ENCODE data around the gene PACSIN1. TPM values are rescaled to one million over a fixed set of nuclear protein-coding genes. Genes with fewer than 3 reads are reported as not detected.

PACSIN1 gene
- total RNA-seq, 1 donor from 2014 or later, result not detected

DNA sequence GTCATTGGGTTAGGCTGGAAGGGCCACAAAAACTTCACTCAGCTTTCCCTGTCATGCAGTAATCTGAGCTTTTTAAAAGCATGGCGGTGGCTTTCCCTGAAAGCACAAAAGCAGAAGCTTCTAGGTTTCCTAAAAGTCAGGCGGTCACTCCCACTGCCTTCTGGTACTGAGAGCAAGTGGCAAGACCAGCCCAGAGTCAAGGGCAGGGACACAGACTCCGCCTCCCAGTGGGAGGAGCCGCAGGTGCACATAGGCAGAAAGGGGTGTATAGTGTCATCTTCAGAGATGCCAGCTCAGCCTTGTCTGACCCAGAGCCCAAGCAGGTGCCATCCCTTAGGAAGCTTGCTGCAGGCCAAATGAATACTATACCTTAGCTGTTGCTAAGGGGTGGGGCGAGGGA lies 18.0 kb upstream of the PACSIN1 start:
- Histone ChIP-seq H3K4me3 (no peak overlapping the region), H3K36me3 (no peaks in the 10 kb centered on the region), H3K27ac (peak overlapping the region; percentile 24), H3K4me1 (no peaks in the 10 kb centered on the region), H3K27me3 (ENCODE audit: low read depth) (no peaks in the 10 kb centered on the region), H3K9me3 (no peaks in the 10 kb centered on the region)
- intact Hi-C loops (cut with DNase I), result no loop called here
- TF ChIP-seq, protein P1, sequence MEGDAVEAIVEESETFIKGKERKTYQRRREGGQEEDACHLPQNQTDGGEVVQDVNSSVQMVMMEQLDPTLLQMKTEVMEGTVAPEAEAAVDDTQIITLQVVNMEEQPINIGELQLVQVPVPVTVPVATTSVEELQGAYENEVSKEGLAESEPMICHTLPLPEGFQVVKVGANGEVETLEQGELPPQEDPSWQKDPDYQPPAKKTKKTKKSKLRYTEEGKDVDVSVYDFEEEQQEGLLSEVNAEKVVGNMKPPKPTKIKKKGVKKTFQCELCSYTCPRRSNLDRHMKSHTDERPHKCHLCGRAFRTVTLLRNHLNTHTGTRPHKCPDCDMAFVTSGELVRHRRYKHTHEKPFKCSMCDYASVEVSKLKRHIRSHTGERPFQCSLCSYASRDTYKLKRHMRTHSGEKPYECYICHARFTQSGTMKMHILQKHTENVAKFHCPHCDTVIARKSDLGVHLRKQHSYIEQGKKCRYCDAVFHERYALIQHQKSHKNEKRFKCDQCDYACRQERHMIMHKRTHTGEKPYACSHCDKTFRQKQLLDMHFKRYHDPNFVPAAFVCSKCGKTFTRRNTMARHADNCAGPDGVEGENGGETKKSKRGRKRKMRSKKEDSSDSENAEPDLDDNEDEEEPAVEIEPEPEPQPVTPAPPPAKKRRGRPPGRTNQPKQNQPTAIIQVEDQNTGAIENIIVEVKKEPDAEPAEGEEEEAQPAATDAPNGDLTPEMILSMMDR (IDR thresholded peaks at IDR 0.05), result no peak
- ATAC-seq (peak; percentile 70 to 73), DNase-seq (peak; percentile 70)

- intact Hi-C loops (cut with DNase I), result no loop called here
- ATAC-seq (no peak), DNase-seq (no peak)
- no peaks in the 10 kb centered on the region for H3K27me3 ChIP-seq (ENCODE audit: low read depth)
- no peak overlapping the region for H3K4me3 ChIP-seq
- no peaks in the 10 kb centered on the region for H3K36me3 ChIP-seq
- H3K4me1 ChIP-seq, result no peaks in the 10 kb centered on the region
- TF ChIP-seq, protein P1 (IDR thresholded peaks at IDR 0.05), result no peak
- no peaks in the 10 kb centered on the region for H3K9me3 ChIP-seq
- H3K27ac ChIP-seq, result no peak overlapping the region
These were observed 14.7 kb upstream of the PACSIN1 start for GRCh38 chr6:34451192-34451591.

GRCh38 chr6:34455831-34456230 lies 10.0 kb upstream of the PACSIN1 start:
- Histone ChIP-seq H3K27me3 (ENCODE audit: low read depth) (no peaks in the 10 kb centered on the region), H3K36me3 (no peaks in the 10 kb centered on the region), H3K9me3 (no peaks in the 10 kb centered on the region), H3K27ac (no peak overlapping the region), H3K4me1 (no peaks in the 10 kb centered on the region), H3K4me3 (no peak overlapping the region)
- DNase-seq, result no peak
- ATAC-seq, result no peak
- intact Hi-C loops (cut with DNase I), result no loop called here
- TF ChIP-seq, protein P1 (IDR thresholded peaks at IDR 0.05), result no peak

DNA sequence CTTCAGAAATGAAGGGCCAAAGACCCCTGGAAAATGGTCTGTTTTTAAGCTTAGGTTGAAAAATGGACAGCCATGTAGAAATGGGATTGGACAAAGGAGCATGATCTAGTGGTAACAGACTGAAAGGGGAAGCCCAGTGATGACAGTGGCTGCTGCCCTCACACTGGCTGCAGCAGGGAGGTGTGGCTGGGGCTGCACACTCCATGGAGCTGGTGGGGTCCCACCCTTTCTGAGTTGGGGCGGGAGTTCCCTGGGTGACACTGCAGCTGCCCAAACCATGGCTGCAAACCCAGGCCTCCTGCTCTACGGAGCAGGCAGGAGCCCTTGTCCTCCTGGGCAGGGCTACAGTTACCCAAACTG lies 8.5 kb upstream of the PACSIN1 start:
- no peak for DNase-seq
- intact Hi-C loops (cut with DNase I), result no loop called here

GRCh38 chr6:34457742-34458735 lies 7.8 kb upstream of the PACSIN1 start:
- H3K9me3 ChIP-seq, result no peaks in the 10 kb centered on the region
- H3K36me3 ChIP-seq, result no peaks in the 10 kb centered on the region
- TF ChIP-seq, protein P1 (IDR thresholded peaks at IDR 0.05), result no peak
- no peak for DNase-seq
- H3K27ac ChIP-seq, result no peak overlapping the region
- no peaks in the 10 kb centered on the region for H3K27me3 ChIP-seq (ENCODE audit: low read depth)
- intact Hi-C loops (cut with DNase I), result no loop called here
- no peak for ATAC-seq
- no peaks in the 10 kb centered on the region for H3K4me1 ChIP-seq
- no peak overlapping the region for H3K4me3 ChIP-seq

More for the DNA sequence above, 8.5 kb upstream of the PACSIN1 start:
- TF ChIP-seq, protein P1 (IDR thresholded peaks at IDR 0.05), result no peak
- Histone ChIP-seq H3K4me3 (no peak overlapping the region), H3K4me1 (no peaks in the 10 kb centered on the region), H3K27ac (no peak overlapping the region), H3K36me3 (no peaks in the 10 kb centered on the region), H3K9me3 (no peaks in the 10 kb centered on the region), H3K27me3 (ENCODE audit: low read depth) (no peaks in the 10 kb centered on the region)
- ATAC-seq, result no peak

Data from lower lobe of right lung (tissue), 2 donors.